ENCODE results near the gene POU6F2. TPM values are rescaled to one million over a fixed set of nuclear protein-coding genes. Genes with fewer than 3 reads are reported as not detected.
A peak's percentile ranks its signal among the peaks of the same experiment; 100 is the strongest.

Gene POU6F2
- total RNA-seq, 1 experiment from 2014 or later, result not detected

DNA sequence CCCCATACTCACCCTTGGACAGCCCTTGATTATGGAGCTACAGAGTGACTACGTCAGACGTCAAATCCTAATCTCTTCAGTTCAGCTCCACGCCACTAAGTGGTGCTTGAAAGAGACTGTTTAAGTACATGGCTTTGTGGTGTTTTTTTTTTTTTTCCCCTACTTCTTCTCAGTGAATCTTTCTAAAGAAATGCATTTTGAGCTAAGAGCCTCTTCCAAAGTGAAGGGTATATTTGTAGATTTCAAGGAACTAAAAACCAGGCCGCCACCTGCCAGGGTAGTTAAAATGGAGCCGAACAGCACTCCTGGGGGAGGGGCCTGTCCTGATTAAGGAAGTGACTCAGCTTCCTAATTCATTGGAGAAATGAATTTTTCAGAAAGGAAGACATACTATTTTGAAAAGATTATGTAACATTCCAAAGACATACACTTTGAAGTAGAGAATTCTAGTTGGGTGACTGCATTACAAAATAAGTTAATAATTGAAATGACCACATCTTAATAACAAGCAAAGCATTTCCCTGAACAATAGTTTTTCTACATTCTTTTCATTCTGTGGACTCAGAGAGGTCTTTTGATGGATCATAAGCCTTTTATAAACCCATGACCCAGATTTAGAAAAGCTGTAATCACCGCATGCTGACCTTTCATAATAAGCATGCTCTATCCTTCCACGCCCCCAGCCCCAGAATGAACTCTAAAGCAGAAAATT, 48.1 kb upstream of the POU6F2 start:
- POLR2A ChIA-PET, result no interaction called here
- DNase-seq (ENCODE audit: low read depth, low spot score), result no peak
- CTCF ChIA-PET, result no interaction called here
- no peaks in the 10 kb centered on the region; the same call in 1 of the 2 replicates for H3K27me3 ChIP-seq (ENCODE audit: control insufficient read depth, insufficient read depth, low read length)
- intact Hi-C loops (cut with micrococcal nuclease; ENCODE audit: unreplicated experiment) (no loop called here), in situ Hi-C loops (cut with HindIII; ENCODE audit: low pct_unique_long_range_greater_than_20kb, low sequenced_read_pairs) (no loop called here)
- ATAC-seq, result no peak
- no TSS peak for BruUV-seq (replicated peaks)
- no peaks in the 10 kb centered on the region for H3K9me3 ChIP-seq (ENCODE audit: control insufficient read depth, insufficient read depth, low read depth, low read length)
- H3K27ac ChIP-seq (ENCODE audit: low read length), result no peak overlapping the region
- TF ChIP-seq TCF7L2 (IDR thresholded peaks at IDR 0.05; ENCODE audit: low read depth, low read length), result no peak
- TF ChIP-seq, protein P1, sequence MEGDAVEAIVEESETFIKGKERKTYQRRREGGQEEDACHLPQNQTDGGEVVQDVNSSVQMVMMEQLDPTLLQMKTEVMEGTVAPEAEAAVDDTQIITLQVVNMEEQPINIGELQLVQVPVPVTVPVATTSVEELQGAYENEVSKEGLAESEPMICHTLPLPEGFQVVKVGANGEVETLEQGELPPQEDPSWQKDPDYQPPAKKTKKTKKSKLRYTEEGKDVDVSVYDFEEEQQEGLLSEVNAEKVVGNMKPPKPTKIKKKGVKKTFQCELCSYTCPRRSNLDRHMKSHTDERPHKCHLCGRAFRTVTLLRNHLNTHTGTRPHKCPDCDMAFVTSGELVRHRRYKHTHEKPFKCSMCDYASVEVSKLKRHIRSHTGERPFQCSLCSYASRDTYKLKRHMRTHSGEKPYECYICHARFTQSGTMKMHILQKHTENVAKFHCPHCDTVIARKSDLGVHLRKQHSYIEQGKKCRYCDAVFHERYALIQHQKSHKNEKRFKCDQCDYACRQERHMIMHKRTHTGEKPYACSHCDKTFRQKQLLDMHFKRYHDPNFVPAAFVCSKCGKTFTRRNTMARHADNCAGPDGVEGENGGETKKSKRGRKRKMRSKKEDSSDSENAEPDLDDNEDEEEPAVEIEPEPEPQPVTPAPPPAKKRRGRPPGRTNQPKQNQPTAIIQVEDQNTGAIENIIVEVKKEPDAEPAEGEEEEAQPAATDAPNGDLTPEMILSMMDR (IDR thresholded peaks at IDR 0.05), result no peak
- TF ChIP-seq, protein P2, sequence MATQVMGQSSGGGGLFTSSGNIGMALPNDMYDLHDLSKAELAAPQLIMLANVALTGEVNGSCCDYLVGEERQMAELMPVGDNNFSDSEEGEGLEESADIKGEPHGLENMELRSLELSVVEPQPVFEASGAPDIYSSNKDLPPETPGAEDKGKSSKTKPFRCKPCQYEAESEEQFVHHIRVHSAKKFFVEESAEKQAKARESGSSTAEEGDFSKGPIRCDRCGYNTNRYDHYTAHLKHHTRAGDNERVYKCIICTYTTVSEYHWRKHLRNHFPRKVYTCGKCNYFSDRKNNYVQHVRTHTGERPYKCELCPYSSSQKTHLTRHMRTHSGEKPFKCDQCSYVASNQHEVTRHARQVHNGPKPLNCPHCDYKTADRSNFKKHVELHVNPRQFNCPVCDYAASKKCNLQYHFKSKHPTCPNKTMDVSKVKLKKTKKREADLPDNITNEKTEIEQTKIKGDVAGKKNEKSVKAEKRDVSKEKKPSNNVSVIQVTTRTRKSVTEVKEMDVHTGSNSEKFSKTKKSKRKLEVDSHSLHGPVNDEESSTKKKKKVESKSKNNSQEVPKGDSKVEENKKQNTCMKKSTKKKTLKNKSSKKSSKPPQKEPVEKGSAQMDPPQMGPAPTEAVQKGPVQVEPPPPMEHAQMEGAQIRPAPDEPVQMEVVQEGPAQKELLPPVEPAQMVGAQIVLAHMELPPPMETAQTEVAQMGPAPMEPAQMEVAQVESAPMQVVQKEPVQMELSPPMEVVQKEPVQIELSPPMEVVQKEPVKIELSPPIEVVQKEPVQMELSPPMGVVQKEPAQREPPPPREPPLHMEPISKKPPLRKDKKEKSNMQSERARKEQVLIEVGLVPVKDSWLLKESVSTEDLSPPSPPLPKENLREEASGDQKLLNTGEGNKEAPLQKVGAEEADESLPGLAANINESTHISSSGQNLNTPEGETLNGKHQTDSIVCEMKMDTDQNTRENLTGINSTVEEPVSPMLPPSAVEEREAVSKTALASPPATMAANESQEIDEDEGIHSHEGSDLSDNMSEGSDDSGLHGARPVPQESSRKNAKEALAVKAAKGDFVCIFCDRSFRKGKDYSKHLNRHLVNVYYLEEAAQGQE (IDR thresholded peaks at IDR 0.05; ENCODE audit: insufficient read depth in 1 of 2, low read depth in 2 of 2, low read length in 1 of 2), result no peak
- TF ChIP-seq SIN3A (IDR thresholded peaks at IDR 0.05; ENCODE audit: borderline replicate concordance, insufficient read depth, low read depth, low read length), result no peak
- no peak for TF ChIP-seq POLR2AphosphoS5 (IDR thresholded peaks at IDR 0.05; ENCODE audit: low read depth, low read length)
- H3K36me3 ChIP-seq (ENCODE audit: control insufficient read depth, insufficient read depth, low read length), result no peaks in the 10 kb centered on the region
- no peaks in the 10 kb centered on the region for H3K4me1 ChIP-seq (ENCODE audit: control insufficient read depth, insufficient read depth, low read length)
- H3K4me3 ChIP-seq (ENCODE audit: low read depth in 2 of 2, low read length in 2 of 2), result no peak overlapping the region

DNA sequence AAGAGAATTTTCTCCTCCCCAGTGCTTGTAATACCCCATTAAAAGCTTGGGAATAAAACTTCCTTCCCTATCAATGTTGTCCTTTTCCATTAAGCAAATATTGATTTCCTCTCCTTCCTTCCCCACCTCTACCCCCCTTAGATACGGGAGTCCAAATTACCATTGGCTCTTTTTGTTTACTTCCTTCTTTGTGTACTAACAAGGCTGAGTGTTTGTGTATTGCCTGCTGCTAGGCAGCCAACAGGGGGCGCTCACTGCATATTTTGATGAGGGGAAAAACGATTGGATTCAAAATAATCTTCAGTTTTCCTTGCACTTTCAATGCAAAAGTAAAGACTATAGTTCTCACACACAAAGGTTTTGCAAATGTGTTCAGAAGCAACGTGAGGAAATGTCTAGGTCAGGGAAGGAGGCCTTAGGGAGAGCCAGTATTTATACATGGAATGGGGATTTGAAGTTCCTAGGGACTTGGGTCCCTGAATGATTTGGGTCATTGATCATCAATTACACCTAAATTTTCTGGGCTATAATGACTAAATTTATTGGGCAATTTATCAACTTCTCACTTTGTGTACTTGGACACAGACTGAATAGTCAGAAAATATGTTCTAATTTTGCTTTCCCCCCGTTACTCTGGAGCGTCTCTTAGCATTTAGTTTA, 45.1 kb upstream of the POU6F2 start:
- TF ChIP-seq, protein P1 (IDR thresholded peaks at IDR 0.05), result peak; percentile 95
- TF ChIP-seq SIN3A (IDR thresholded peaks at IDR 0.05; ENCODE audit: borderline replicate concordance, insufficient read depth, low read depth, low read length), result no peak
- ATAC-seq, result peak; percentile 82
- no peaks in the 10 kb centered on the region for H3K4me1 ChIP-seq (ENCODE audit: control insufficient read depth, insufficient read depth, low read length)
- peak; percentile 56 for DNase-seq (ENCODE audit: low read depth, low spot score)
- in situ Hi-C loops (cut with HindIII; ENCODE audit: low pct_unique_long_range_greater_than_20kb, low sequenced_read_pairs), result no loop called here
- BruUV-seq (replicated peaks), result no TSS peak
- POLR2A ChIA-PET, result interaction anchor here (0.5 kb wide), 1 partner anchor 35 kb away, joined by 8 read pairs; no protein-coding TSS in a partner anchor
- no peak overlapping the region for H3K4me3 ChIP-seq (ENCODE audit: low read depth in 2 of 2, low read length in 2 of 2)
- CTCF ChIA-PET, result no interaction called here
- intact Hi-C loops (cut with micrococcal nuclease; ENCODE audit: unreplicated experiment), result loop anchor here (1.0 to 2.0 kb wide), 2 partner anchors 136 to 533 kb away; no protein-coding TSS in a partner anchor
- no peaks in the 10 kb centered on the region for H3K36me3 ChIP-seq (ENCODE audit: control insufficient read depth, insufficient read depth, low read length)
- no peaks in the 10 kb centered on the region for H3K27me3 ChIP-seq (ENCODE audit: control insufficient read depth, insufficient read depth, low read length)
- H3K9me3 ChIP-seq (ENCODE audit: control insufficient read depth, insufficient read depth, low read depth, low read length), result no peaks in the 10 kb centered on the region
- H3K27ac ChIP-seq (ENCODE audit: low read length), result no peak overlapping the region
